ENCODE data around the gene KCNE4.

KCNE4 gene, protein sequence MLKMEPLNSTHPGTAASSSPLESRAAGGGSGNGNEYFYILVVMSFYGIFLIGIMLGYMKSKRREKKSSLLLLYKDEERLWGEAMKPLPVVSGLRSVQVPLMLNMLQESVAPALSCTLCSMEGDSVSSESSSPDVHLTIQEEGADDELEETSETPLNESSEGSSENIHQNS

DNA sequence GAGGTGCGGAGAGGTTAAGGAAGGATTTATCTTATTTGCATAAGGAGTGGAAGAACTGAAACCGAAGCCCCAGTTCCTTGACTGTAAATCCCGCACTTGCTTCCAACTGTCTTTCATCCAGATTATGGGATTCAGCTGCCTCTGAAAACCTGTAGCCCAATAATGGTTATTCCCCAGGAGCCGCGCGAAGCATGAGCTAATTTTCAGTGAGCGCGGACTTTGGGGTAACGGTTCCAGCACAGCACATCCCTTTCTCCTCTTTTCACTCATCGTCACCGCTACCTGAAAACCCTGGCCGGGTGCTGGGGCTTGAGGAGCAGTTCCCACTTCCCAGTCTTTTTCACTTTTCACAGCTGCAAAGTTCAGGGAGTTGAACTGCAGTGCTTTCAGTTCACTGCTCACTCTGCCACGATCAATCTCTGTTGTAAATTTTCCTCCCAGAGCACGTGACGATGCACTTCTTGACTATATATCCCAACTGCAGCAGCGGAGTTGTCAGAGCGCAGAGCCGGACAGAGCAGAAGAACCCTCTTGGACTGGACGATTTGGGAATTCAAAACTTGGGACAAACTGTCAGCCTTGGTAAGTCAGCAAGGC is at the start of gene KCNE4:
TSS of gene KCNE4 (plus strand) at position 498 of the 597 bp plus-strand sequence. CDS start 641 bp downstream, outside the sequence.
- H3K4me3 ChIP-seq (ENCODE audit: low read depth, low read length): no peak within 1 kb of the TSS

GRCh38 chr2:223003191-223003590 is 48.8 kb upstream of the KCNE4 start:
- no peak overlapping the region for H3K4me3 ChIP-seq (ENCODE audit: low read depth, low read length)
- TF ChIP-seq, protein P1, sequence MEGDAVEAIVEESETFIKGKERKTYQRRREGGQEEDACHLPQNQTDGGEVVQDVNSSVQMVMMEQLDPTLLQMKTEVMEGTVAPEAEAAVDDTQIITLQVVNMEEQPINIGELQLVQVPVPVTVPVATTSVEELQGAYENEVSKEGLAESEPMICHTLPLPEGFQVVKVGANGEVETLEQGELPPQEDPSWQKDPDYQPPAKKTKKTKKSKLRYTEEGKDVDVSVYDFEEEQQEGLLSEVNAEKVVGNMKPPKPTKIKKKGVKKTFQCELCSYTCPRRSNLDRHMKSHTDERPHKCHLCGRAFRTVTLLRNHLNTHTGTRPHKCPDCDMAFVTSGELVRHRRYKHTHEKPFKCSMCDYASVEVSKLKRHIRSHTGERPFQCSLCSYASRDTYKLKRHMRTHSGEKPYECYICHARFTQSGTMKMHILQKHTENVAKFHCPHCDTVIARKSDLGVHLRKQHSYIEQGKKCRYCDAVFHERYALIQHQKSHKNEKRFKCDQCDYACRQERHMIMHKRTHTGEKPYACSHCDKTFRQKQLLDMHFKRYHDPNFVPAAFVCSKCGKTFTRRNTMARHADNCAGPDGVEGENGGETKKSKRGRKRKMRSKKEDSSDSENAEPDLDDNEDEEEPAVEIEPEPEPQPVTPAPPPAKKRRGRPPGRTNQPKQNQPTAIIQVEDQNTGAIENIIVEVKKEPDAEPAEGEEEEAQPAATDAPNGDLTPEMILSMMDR (IDR thresholded peaks at IDR 0.05; ENCODE audit: insufficient read depth, low read depth, low read length, missing control alignments): no peak
- no peak for DNase-seq (ENCODE audit: low read depth)

More for the DNA sequence above, at the start of gene KCNE4:
- TF ChIP-seq, protein P1 (IDR thresholded peaks at IDR 0.05; ENCODE audit: insufficient read depth, low read depth, low read length, missing control alignments): no peak
- DNase-seq (ENCODE audit: low read depth): no peak

DNA sequence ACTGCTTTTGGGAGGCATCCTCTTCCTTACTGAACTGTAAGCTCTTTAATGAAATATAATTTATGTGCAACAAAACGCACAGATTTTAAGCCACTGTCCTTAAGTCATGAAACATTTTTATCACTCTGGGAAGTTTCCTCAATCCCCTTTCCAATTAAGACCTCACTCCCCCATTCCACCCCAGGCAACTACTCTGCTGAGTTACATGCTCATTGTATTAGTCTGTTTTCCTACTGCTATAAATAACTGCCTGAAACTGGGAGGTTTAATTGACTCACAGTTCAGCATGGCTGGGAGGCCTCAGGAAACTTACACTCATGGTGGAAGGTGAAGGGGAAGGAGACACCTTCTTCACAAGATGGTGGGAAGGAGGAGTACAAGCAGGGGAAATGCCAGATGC is 46.5 kb upstream of the KCNE4 start:
- TF ChIP-seq, protein P1 (IDR thresholded peaks at IDR 0.05; ENCODE audit: insufficient read depth, low read depth, low read length, missing control alignments): no peak
- DNase-seq (ENCODE audit: low read depth): no peak
- H3K4me3 ChIP-seq (ENCODE audit: low read depth, low read length): no peak overlapping the region

GRCh38 chr2:223007531-223007930 is 44.5 kb upstream of the KCNE4 start:
- DNase-seq (ENCODE audit: low read depth): no peak
- H3K4me3 ChIP-seq (ENCODE audit: low read depth, low read length): no peak overlapping the region
- TF ChIP-seq, protein P1 (IDR thresholded peaks at IDR 0.05; ENCODE audit: insufficient read depth, low read depth, low read length, missing control alignments): no peak

DNA sequence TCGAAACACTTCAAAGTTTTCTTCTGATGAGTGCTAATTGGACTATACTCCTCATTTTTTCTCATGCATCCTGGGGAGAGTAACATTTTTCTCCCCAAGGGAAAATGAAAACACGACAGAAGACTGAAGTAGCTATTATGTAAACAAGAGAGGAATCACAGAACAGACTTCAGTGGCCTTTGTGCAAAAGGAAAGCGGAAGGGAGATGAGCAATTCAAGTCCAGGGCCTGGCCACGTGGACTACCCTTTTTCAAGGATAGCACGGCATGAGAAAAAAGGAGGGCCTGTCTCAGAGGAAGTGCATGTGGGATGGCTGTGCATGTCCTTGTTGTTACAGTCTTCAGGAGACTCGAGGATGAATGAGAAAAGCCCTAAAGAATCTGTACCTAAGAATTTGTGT is 43.8 kb upstream of the KCNE4 start:
- no peak for DNase-seq (ENCODE audit: low read depth)
- TF ChIP-seq, protein P1 (IDR thresholded peaks at IDR 0.05; ENCODE audit: insufficient read depth, low read depth, low read length, missing control alignments): no peak
- no peak overlapping the region for H3K4me3 ChIP-seq (ENCODE audit: low read depth, low read length)

DNA sequence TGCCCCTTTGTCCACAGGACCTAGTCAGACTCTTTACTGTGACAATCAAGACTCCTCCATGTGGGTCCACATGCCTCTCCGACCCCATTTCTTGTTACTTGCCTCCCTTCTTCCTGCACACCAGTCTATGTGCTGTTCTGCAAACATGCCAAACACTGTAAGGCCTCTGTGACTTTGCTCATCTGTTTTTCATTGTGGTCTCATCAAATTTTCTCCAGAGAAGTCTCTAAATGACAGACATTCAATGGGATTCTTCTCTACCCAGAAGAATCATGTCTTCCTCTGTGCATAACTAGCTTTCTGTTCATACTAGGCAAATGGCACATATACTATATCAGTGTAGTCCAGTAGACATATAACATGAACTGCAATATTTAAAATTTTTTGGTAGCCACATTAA is 43.0 kb upstream of the KCNE4 start:
- TF ChIP-seq, protein P1 (IDR thresholded peaks at IDR 0.05; ENCODE audit: insufficient read depth, low read depth, low read length, missing control alignments): no peak
- no peak overlapping the region for H3K4me3 ChIP-seq (ENCODE audit: low read depth, low read length)
- no peak for DNase-seq (ENCODE audit: low read depth)

GRCh38 chr2:223010641-223011040 is 41.3 kb upstream of the KCNE4 start:
- H3K4me3 ChIP-seq (ENCODE audit: low read depth, low read length): no peak overlapping the region
- TF ChIP-seq, protein P1 (IDR thresholded peaks at IDR 0.05; ENCODE audit: insufficient read depth, low read depth, low read length, missing control alignments): no peak
- no peak for DNase-seq (ENCODE audit: low read depth)
